GM11168 (cell line): ENCODE measurements around the gene CHMP4A.

Experiments used
- in situ Hi-C: fragments of 300-500 bp; cut with MboI; formaldehyde crosslinking; loops from one replicate; pipeline ENCODE4 v1.12.0; 2022; ENCODE audit warnings: low sequenced_read_pairs; ENCODE audit not compliant: unreplicated experiment

Gene CHMP4A

DNA sequence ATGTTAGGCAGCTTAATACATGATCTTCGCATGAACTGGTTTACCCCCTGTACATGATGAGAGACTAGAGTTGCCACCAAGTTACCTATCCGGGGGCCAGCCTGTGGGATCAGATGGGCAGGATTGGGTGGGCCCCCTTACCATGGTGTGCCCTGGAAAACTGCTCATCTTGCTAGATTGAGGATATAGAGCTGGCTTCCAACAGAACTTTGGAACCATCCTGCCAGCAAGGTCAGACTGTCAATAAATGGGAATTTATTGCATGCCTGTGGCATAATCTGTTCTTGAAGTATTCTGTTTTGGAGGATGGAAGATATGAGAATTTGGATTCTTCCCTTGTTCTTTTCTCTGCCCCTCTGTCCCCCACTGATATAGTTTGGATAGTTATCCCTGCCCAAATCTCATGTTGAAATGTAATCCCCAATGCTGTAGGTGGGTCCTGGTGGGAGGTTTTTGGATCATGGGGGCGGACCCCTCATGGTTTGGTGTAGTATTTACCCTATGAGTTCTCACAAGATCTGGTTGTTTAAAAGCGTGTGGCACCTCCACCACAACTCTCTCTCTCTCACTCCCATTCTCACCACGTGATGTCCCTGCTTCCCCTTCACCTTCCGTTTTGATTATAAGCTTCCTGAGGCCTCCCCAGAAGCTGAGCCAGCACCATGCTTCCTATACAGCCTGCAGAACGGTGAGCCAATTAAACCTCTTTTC lies 14.3 kb downstream of the CHMP4A start:
- in situ Hi-C loops, result no loop called here

DNA sequence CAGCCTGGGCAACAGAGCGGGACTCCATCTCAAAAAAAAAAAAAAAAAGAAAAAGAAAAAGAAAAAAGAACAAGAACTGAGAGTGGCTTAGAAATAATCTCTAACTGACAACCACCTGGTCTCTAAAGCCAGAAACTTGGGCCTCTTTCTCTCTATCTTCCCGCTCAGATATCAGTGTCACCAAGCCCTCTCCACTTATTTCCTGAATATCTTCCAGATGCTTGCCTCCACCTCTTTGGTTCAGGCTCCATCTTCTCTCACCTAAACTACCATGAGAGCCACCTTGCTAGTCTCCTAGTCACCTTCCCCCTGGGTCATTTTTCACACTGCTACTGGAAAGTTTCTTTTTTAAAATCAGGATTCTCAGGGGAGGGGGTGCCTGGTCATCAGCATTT lies 16.2 kb downstream of the CHMP4A start:
- in situ Hi-C loops, result no loop called here

DNA sequence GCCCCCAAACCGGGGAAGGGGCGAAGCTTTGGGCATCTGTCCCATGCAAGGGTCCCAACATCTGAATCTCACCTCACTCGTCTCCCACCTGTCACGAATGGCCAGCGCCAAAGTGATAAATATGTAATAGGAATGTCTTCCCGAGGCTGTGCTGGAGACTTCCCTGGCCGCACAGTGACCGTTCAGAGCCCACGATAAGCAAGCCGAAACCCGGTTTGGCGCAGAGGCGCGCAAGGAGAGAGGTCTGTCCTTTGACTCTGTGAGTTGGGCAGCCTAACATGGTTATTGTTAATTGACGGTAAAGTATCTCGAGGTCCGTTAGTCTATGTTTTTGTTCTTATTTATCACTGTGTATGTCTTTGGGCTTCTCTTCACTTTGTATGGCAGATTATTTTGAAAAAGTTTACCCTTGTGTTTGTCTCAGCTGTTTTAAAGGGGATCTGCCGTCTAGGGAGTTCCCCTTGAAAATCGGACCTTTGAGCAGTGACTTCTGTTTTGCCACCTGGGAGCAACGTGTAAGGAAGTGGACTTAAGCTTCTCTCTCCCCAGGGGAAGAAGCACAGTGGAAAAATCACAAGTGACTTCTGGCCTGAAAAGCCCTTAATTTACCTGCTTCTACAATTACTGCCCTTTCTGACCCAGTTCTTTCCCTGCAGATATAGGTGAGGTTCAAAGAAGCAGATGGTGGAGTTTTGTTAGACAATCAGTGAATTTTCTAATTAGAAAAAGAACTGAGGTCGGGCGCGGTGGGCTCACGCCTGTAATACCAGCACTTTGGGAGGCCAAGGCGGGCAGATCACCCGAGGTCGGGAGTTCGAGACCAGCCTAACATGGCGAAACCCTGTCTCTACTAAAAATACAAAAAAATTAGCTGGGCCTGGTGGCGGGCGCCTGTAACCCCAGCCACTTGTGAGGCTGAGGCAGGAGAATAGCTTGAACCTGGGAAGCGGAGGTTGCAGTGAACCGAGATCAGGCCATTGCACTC lies 16.9 kb downstream of the CHMP4A start:
- in situ Hi-C loops, result no loop called here

DNA sequence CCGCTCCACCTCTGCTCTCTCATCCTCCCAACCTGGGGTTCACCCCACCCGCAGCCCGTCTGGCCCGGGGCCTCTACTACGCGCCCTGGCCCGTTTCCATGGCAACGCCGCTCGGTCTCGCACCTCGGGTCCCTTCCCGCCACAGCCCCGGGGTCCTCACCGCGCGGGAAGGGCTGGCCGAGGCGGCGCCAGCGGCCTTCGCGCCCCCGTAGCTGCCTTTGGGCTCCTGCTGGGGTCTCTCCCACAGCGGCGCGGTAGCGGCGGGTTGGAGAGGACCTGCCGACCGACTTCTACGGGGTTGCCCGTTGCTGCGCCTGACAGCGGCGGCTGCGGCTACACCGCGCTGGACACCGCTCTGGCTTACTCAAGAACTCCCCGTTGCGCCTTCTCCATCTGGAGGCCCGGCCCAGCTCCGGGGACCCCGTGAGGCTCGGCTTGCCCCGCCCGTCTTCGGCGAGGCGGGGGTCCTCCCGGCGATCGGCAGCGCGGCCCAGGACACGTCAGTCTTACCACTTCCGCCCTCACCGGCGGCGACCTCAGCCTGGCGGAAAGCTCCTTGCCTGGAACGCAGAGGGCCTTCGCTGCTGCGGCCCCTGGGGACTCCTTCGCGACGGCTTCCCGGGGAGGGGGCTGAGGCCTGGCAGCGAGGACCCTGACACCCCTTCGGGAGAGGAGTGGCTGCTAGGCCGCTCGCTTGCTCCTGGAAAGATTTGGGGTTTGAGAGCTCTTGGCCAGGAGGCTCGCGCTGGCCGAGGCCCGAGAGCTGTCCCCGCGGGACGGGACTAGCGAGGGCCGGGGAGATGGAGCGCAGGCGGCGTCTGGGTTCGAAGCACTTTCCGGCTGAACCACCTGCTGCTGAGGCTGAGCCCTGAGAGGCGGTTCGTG lies 17.9 kb downstream of the CHMP4A start, which contains the start of gene TM9SF1:
TSS of gene TM9SF1 (minus strand) at position 256 of the 885 bp plus-strand sequence. CDS start 422 bp downstream, outside the sequence.
- in situ Hi-C loops, result no loop called here

DNA sequence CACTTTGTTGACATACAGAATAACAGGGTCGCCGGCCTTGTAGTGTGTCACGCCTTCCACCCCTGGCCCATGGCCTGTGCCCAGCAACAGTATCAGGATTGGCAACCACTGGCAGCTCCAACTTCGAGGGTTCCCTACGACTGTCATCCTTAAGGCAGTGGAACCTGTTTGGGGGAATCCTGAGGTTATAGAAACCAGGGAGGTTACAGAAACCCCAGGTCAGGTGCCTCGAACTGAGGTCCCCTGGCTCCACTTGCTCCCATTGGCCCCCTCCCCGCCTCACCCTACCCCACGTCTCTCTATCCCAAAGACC lies 18.5 kb downstream of the CHMP4A start:
- in situ Hi-C loops, result no loop called here

DNA sequence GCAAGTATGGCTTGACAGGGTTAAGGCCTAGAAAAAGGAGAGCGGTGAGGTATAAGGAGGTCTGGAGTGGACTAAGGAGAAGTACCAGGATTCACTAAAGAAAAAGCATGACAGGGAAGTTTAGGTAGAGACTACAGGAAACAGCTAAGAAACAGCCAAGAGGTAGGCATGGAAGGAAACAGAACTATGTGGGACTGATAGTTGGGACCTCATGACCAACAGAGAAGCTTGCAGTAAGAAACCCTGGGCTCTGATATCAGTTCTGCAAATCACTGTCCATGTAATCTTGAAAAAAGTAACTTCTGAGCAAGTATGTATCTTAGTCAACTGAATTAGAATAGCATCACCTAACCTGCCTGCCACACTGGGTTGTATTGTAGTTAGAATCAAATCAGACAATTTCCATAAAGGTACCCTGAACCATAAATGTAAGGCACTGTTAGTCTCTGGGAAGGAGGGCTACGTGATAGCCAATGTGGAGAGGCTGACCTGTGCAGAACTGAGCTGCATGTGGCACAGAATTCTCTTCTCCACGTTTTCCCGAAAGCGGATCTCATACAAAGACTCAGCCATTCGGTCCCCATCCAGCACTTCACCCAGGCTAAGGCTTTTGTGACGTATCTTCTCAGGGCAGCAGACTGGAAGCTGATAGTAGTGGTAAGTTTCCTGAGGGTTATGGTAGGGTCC lies 19.0 kb downstream of the CHMP4A start:
- in situ Hi-C loops, result no loop called here

DNA sequence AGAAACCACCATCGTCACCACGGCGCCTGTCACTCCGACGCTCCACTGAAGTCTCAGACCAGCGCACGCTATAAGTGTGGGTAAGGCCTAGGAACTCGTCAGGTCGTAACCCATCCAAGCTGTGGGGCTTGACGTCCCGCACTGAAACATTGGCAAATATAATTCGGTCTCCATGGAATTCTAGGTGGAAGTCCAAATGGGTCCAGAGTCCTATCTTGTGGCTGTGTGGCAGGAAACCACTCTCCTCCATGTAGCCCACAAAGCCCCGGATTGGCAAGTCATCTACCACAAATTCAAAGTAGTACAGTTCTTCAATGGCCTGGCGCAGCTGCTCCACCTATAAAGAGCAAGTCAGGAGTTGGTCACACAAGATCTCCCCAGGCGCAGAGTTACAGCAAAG lies 20.4 kb downstream of the CHMP4A start:
- in situ Hi-C loops, result no loop called here

DNA sequence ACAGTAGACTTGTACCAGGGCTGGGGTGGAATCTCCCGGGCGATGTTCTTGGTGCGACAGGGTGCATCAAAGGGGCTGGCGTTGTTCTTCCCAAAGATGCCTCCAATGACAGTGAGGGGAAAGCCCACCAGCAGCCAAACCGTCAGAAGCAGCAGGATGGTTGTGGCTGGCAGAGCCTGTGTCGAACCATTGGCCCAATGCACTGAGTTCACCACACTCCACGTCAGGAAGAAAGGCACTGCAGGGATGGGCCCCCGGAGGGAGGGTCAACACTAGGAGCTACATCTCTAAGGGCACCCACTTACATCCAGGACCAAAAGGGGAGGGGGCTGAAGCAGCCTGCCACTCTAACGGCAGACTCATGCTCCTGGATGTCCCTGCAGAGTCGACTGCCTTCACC lies 22.9 kb downstream of the CHMP4A start:
- in situ Hi-C loops, result no loop called here

DNA sequence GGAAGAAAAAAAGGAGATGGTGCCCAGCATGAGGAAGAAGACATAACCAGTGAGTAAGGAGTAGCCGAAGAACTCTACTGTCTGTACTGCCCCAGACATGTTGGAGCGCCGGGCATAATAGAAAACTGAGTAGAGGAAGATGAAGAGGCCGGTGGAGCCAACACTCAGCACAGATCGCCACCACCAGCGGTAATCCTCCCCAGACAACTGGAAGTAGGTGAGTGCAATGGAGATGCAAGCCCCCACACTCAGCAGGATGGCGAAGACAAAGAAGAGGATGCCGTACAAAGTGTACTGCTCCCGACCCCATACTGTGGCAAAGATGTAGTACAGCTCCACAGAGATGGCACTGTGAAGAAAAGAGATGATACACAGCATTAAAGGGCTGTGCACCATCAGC lies 23.8 kb downstream of the CHMP4A start:
- in situ Hi-C loops, result no loop called here

DNA sequence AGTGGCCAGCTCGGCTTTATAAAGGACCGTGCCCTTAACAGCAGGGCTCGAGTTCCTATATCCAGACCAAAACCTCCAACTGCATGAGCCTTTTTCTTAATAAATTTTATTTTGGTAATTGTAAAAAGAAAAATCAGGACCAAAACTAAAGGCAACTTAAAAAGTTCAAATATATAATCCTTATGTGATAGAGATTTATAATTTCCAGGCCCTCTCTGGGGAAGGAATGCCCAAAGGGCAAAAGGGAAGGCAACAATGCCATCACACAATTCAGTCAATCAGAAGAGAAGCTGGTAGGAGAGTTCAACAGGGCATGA lies 24.3 kb downstream of the CHMP4A start:
- in situ Hi-C loops, result no loop called here

DNA sequence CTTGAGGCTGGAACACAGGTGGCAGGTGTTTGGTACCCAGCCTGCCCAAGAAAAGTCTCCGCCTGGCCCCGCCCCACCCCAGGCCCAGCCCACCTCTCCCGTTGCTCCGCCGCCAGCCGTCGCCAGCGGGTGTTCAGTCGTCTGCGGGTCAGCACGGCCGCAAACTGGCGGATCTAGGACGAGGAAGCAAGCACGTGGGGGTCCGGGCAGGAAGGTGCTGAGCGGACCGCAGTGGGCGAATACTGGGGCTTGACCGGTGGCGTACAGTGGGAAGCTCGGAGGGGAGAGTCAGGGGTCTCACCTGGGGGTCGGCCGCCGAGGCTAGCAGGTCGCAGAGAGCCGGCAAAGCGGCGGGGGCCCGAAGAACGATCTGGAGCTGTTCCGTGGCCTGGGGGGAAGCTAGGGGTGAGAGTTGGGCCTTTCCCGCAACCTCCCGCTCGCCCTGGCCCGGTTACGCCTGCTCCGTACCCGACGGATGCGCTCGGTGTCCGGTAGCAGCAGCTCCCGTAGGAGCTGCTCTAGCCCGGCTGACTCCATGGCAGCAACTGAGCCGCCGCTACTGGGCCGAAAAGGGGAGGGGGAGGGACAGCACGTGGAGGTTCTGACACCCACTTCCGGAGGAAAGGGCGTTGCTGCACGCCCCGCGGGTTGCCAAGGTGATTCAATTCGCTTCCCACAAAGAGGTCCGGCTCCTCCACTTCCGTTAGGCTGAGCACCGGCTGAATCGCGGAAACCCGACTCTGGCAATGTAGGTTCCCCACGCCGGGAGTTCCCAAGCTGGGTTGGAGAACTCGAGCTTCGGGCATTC lies 24.8 kb downstream of the CHMP4A start, which contains the start of gene IPO4:
TSS of gene IPO4 (minus strand) at position 566 of the 808 bp plus-strand sequence. CDS start at position 537, 29 bp downstream.
- in situ Hi-C loops, result no loop called here

DNA sequence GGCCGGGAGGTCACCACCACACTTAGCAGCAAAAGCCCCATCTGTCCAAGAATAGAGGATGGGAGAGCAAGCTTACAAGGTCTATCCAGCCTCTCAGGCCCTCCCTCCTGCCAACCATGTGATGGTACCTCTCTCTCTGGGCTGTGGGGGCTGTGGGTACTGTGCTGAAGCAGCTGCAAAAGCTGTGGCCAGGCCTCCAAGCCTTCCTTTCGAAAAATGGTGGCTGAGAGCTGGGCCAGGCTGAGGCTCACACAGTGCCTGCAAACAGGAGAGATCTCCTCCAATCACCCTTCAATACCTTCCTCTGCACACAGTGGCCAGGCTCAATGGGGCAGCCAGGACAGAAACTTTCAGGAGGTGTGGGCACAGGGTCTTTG lies 25.8 kb downstream of the CHMP4A start:
- in situ Hi-C loops, result no loop called here

DNA sequence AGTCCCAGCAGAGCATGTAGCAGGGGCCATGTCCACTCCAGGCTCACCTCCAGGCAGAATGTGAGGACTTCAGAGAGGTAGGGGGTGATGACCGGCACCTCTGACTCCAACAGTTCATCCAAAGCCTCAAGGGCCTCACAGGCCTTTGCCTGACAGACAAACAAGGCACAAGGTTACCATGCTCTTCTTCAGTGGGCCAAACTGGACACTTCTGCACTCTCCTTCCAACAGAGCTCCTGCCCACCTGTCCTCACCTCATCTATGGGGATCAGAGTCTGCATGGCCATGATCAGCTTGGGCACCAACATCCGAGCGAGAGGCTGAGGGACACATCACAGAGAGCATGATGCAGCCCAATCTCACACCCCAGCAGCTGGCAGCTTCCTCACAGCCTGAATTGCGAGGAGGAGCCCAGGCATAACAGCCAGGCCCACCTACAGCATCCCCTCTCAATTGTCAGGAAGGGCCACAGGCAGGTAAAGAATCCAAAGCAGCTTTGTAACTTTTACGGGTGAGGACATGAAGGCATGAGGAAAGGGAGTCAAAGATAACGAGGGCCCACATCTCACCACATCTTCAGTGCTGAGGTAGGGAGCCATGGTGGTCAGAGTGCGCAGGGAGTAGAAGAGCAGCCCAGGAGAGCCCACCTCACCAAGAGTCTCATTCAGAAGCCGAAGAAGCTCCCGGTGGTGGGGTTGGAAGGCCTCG lies 26.3 kb downstream of the CHMP4A start:
- in situ Hi-C loops, result no loop called here

DNA sequence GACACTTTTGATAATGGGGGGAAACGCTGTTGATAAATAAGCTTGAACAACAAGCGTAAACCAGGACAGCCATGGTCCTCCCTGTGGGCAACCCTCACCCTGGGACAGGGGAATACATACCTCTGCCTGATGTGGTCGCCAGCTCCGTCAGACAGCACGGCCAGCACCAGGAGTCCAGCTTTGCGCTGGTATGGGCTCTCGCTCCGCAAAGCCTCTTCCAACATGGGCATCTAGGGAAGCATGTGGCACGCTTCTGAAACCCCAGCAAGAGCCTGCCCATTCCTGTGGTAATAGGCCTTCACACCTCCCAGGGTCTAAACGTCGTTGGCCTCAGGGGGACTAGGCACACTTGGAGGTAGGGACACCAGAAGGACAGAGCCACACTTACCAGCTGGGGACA lies 27.5 kb downstream of the CHMP4A start:
- in situ Hi-C loops, result no loop called here

DNA sequence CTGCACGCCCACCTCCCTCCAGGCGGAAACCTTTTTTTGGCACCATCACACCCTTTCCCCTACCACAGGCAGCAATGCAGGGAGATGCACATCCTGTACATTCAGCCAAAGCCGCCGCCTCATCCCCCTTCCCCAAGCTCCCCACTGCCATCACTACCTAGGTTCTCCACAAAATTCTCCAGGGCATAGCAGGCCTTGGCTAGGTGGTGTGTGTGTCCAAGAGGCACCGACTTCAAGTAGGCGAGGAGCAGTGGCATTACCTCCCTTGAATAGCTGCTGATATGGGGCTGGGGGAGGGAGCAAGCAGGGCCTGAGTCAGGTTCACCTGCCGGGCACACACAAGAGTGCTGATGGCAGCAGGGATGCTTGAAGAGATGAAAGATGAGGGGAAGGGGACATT lies 28.3 kb downstream of the CHMP4A start:
- in situ Hi-C loops, result no loop called here

DNA sequence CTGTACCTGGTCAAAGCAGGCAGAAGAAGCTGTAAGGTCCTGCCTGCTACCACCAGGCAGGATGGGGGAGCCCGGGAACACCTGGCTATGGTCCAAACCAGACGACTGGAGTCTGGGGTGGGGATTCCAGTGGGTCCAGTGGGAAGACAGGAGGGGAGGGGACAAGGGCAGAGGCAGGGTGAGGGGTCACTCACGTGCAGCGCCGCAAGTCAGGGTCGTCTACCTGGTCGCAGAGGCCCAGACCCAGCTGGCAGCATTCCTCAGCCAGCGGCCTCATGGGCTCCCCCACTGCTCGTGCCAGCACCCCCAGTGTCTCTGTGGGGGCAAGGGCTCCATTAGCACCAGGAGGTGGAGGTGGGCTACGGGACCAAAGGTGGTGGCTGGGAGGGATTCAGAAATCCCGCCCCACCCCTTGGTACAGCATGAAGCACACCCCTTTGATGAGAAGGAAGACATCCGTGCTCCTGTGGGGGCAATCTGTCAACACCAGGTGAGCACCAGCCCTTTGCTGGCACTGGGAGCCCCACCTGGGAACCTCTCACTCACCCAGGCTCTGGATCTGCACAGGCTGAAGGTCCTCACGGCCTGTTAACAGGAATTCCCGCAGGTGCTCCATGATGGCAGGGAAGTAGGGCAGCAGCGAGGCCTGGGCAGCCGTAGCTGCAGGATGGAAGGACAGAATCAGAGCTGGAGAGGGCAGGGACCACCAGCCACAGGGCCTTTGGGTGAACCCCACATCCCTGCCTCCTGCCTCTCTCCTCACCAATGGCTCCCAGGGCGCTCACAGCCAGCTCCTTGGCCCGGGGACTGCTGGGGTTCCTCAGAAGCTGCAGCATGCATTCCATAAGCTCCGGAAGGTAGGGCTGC lies 29.0 kb downstream of the CHMP4A start:
- in situ Hi-C loops, result no loop called here

DNA sequence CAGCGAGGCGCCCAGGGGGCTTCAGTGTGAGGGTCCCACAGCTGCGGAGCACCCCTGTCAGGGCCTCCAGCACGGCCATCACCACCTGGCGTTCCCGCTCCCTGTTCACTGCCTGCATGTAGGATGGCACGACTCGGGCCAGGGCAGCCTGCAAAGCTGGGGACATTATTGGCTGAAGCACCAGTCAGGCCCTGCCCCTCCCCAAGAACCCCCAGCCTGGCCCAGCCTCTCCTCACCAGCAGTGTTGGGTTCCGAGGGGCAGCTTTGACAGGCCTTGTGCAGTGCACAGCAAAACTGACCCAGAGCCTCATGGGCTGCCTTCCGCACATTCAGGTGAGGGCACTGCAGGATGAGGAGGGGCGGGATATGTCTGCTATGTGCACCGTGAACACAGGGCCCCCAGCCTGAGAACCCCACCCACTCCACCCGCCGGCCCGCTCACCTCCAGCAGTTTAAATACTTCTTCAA lies 30.2 kb downstream of the CHMP4A start:
- in situ Hi-C loops, result no loop called here
